Fibroblast of skin of back (primary cell): ENCODE results near the gene MT1X.
"Not testable (repeated sequence)": the region's sequence is repeated elsewhere in the genome, so short reads cannot be mapped to it uniquely, and the experiment has no call there.

ENCODE experiments used
- DNase-seq: peaks from one replicate; pipeline ENCODE4 v3.0.0-alpha.2; 2013

The MT1X gene

DNA sequence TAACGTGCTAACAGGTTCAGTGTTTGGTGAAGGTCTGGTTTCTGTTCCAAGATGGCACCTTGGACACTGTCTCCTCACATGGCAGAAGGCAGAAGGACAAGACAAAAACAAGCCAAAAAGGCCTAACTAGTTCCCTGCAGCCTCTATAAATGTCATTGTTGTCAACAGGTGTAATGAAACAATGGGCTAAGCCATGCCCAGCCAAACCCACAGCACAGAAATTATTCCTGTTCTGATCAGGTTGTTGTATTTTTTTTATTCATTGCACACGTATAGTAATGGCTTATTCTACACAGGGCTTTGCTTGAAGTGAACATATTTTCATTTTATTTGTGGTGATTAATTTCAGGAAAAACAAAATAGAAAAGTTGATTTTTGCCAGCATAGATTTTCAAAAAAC lies 31.5 kb downstream of the MT1X start:
- no peak for DNase-seq

DNA sequence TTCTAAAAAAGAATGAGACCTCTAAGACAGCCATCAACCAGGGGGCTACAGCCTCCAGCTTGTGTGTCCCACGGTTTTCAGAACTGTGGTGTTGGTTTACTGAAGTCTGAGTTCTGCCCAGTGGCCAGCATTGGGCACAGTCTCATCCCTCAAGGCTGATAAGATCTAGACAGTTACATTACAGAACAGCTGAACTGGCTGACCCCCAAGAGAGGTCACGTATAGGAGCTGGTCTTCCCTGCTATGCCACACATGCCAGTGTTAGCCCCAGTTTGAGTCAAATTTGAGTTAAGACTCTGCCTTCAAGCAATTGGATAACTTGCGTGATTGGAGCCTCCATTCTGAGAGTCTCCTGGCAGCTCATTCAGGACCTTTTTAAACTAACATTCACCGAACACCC lies 32.9 kb downstream of the MT1X start:
- DNase-seq, result no peak

DNA sequence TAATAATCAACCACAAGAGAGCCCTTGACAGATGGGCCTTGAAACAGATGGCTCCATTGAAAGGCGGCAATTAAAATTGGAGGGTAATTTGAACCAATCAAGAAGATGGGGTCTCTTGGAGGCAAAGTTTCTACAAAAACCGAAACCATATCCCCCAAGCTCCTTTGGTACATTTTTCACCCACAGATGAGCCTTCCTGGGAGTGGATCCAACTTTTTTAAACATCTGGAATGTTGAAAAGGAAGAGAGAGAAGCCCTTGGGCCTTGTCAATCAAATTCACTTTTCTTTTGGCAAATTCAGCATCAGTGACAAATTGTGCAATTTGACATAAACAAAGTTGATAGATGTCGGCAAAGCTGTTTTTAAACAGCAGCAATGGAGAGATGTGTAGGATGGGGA lies 34.5 kb downstream of the MT1X start:
- DNase-seq, result no peak

DNA sequence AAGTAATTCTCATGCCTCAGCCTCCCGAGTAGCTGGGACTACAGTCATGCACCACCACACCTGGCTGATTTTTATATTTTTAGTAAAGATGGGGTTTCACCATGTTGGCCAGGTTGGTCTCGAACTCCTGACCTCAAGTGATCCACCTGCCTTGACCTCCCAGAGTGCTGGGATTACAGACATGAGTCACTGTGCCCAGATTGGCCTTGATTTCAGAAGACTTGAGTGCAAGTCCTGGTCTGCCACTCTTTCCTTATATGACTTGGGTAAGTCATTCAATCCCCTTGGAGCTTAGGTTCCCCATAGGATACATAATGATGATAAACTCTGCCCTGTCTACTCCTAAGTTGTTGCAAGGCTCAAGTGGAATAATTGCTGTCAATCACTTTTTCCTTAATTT lies 35.3 kb downstream of the MT1X start:
- DNase-seq, result not testable (repeated sequence)

DNA sequence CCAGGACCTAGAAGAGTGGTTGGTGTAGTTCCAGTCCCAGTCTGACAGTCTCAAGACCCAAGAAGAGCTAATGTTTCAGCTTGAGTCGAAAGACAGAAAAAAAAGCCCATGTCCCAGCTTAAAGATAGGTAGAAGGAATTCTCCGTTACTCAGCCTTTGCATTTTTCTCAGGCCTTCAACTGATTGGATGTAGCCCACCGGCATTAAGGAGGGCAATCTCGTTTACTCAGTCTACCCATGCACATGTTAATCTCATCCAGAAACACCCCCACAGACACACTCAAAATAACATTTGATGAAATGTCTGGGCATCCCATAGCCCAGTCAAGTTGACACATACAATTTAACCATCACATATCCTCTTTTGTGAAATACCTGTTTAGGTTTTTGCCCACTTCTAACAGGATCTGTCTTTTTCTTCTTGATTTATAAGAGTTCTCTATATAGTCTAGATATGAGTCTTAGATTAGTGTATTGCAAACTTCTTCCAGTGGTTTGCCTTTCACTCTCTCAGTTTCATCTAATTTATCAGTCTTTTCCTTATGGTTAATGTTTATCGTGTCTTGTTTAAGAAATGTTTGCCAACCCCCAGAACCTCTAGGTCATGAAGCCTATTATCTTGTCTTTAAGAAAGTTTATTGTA lies 40.1 kb downstream of the MT1X start:
- DNase-seq, result no peak

DNA sequence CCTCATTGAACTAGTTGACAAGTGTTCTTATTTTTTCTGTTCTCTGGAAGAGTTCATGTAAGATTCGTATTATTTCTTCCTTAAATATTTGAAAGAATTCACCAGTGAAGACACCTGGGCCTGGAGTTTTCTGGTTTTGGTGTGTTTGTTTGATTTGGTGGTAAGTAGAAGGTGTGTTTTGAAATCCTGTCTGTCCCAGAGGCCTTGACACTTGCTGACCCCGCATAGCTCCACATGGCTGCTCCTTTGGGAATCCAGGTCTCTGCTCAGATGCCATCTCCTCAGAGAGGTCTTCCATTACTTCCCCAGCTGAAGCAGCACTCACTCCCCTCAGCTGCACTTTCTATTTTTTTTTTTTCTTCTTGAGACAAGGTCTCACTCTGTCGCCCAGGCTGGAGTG lies 41.9 kb downstream of the MT1X start:
- no peak for DNase-seq

DNA sequence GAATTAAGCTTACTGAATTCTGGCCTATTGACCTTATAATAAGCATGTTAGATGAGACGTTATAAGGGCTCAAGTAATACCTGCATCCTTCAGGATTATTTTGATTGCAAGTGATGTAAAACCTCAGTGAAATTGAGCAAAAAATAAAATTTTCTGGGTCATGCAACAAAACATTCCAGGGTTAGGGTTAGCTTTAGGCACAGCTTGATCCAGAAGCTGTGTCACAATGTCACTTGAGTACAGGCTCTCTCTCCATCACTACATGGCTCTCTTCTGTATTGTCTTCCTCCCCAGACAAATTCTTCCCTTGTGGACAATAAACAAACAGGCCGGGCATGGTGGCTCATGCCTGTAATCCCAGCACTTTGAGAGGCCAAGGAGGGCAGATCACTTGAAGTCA lies 44.0 kb downstream of the MT1X start:
- no peak for DNase-seq

DNA sequence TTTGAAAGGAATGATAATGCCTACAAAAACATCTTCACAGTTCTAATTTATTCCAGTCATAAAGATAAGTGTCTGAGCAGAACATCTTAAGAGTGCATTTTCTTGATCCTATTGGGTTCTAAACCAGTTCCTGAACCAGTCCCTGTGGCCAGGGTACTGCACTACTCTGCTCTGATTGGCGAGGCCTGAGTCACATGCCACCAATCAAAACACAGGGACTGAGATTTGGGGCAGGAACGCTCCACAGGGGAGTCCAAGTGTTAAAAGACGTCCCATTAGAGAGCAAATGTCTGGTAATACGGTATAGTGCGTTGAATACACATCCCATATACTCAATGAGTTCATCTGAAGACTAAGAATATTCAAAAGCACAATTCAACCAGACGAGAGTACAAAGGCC lies 44.7 kb downstream of the MT1X start:
- DNase-seq, result no peak

DNA sequence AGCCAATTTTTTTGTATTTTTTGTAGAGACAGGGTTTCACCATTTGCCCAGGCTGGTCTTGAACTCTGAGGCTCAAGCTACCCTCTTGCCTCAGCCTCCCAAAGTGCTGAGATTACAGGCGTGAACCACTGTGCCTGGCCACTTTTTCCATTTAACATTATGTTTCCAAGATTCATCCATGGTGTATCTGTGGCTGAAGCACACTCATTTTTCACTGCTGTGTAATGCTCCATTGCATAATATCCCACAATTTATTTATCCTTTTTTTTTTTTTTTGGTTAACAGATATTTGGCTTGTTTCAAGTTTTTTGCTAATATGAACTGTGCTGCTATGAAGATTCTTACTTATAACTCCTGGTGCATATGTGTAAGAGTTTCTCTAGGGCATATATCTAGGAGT lies 45.8 kb downstream of the MT1X start:
- no peak for DNase-seq

DNA sequence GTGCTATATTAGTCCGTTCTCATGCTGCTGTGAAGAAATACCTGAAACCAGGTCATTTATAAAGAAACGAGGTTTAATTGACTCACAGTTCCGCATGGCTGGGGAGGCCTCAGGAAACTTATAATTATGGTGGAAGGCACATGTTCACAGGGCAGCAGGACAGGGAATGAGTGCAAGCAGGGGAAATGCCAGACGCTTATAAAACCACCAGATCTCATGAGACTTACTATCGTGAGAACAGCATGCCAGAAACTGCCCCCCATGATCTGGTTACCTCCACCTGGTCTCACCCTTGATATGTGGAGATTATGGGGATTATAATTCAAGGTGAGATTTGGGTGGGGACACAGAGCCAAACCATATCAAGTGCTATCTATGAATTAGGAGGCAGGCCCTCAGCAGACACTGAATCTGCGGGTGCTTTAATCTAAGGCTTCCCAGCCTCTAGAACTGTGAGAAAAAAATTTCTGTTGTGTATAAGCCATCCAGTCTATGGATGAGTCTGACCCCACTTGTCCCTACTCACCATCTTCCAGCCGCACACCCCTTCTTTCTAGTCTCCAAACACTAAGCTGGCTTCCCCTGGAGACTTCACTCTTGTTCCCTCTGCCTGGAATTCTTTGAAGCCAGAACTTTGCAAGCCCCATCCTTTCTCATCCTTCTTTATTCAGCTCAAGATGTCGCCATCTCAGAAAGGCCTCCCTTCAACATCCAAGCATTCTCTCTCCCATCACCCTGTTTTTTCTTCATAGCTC lies 46.9 kb downstream of the MT1X start:
- DNase-seq, result peak; percentile 17

DNA sequence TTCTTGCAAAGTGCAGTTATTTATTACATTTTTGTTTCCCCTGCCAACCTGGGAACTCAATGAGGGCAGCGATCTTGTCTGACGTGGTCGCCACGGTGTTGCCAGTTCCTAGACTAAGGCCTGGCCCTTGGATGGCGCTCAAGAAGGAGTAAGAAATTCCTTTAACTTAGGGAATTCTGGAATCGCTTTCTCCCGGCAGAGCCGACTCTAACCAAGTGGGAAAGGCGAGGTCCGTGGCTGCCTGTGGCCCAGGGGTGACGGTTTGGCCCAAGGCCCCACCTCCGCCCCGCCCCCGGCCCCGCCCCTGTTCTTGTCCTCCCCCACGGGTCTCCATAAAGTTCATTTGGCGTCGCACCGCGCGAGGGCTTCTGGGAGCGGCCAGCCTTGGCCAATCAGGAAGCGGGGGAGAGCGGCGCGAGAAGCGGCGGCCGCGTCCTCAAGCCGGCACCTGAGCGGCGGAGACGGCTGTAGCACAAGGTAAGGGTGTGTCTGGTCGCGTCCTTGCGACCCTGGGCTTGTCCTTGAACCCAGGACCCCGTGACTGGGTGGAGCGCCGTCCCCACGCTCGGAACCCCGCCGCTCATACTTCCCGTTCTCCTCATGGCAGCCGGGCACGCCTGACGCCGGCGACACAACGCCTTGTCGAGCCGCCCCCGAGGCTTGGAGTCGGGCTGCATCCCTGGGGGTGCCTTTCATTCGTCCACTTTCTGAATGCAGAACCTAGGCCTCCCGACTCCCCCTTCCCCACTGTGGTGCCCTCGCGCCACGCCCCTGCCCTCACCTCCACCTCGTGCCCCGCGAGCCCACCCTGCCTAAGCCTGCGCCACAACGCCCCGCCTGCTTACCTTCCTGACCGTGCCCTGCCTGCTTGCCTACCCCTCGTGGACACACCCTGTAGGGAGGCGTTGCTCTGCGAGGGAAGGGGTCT lies 47.7 kb downstream of the MT1X start, which contains the start of gene NUP93:
Gene NUP93, plus strand, starts transcription at position 395 of the 928 bp plus-strand sequence. CDS start 18,119 bp downstream, outside the sequence.
- DNase-seq, result peak; percentile 94

DNA sequence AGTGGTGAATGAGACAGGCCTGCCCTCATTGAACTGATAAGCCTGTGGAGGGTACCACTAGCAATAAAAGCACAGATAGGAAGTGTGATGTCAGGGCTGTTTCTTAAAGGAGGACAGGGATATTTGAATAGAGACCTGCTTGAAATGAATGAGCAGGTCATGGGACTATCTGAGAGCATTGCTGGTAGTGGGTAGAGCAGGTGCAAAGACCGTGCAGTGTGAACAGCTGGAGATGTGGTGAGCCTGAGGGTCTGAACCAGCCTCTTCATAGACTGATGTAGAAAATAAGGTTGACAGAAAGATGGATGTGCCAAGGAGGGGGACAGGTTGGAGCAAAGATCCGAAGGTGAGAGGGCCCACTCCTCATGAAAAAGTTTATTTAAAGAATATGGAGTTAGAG lies 50.1 kb downstream of the MT1X start:
- DNase-seq, result no peak

DNA sequence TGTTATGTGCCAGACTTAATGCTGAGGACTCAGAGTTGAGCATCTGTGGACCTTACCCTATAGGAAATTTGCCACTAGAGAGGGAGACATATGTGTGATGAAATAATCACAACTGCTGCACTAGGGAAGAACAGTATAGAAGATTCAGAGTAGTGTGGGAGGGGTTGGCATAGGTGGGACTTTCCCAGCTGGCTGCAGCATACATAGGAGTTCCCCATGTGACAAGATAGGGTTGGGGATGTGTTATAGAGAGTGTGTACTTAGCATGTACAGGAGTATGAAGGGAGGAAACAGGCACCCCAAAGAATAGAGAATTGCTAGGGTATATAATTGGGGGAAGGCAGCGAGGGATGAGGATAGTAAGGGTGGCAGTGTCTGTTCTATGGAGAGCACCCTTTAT lies 50.6 kb downstream of the MT1X start:
- DNase-seq, result no peak
